GM21737 (cell line): ENCODE data around the gene KSR2.

Source experiments
- ATAC-seq: cut with Tn5 transposase; IDR thresholded peaks from one replicate; pipeline ENCODE4 v1.9.1; 2021; ENCODE audit warnings: mild to moderate bottlenecking, moderate library complexity; ENCODE audit not compliant: unreplicated experiment

KSR2 gene

DNA sequence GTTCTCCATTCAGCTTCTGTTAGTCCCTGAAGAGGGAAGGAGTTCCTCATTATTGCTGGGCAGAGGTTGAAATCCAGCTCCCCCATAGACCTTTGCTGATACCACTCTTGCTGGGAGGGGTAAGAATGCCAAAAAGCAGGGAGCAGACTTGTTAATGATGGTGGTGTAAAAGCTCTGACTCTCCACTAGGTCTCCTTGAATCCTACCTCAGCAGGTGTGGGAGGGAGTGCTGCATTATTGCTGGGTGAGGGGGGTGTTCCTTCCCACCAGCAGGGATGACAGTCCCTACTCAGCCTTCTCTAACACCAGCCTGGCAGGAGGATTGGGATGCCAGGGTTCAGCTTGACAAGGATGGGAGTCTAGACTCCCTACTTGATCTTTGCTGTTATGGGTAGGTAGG is 421.6 kb downstream of the KSR2 start:
- ATAC-seq, result no peak

DNA sequence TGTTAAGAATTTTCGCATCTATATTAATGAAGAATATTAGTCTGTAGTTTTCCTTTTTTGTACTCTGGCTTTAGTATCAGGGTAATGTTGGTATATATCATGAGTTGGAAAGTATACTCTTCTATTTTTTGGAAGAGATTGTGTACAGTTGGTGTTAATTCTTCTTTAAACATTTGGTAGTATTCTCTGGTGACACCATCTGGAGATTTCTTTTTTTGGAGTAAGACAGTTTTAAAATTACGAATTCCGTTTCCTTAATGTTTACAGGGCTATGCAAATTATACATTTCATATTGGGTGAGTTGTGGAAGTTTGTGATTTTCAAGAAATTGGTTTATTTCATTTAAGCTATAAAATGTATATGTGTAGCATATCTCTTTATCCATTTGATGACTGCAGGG is 423.6 kb downstream of the KSR2 start:
- no peak for ATAC-seq

DNA sequence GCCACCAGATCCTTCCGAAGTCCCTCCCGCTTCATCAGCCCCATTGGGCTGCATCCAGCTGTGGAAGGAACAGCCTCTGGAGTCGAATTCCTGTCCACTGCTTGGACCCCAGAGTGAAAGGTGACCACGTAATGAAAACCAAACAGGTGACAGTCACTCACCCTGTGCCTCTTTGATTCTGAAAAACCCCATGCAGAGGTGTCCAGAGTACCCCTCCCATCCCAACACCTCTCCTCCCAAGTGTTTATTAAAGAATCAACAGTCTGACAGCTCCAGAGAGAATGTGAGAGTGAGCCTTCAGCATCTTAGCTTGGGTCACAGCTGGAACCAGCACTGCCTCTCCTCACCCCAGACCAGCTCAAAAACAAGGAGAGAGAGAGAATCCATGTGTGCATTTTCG is 428.8 kb downstream of the KSR2 start:
- no peak for ATAC-seq

DNA sequence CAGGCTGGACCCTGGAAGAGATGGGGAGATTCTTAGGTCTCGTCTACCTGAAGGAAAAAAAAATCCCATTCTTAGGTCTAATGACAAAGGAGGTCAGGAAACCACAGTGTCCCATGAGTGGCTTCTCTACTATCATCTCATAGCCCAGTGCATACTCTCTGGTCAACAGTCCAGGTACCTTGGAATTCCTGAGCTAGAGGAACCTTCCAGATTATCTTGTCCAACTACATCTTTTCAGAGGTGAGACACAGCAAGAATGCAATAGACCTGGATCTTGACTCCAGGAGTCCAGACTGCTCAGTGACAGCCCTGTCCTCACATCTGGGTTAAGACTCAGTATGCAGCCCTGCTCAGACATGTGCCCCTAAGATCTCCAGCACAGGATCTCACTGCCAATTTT is 429.9 kb downstream of the KSR2 start:
- no peak for ATAC-seq

DNA sequence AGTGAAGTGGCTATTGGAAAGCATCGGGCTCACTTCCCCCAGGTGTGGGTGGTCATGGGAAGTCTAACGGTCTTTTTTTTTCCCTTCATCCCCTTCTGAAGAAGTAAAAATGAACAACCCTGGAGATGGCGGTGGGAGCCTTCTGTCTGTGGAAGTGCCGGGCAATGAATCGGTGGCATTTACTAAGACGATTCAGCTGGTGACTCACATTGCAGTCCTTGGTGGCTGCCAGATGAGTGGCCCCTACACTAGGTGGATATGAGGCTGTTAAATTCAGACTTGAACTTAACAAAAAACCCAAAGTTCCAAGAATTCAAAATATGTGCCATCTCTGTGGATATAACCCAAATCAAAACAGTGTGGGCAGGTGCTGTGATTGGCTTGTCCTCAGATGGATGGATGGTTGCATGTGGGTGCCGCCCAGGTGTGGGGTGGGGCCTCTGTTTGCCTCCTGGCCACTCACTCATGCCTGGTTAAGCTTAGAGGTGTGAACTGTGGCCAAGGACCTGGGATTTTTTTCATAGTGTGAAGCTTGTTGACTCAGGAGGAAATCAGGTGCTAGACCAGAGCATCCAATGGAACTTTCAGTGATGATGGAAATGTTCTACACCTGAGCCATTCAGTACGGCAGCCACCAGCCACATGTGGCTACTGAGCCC is 430.6 kb downstream of the KSR2 start:
- ATAC-seq, result no peak

DNA sequence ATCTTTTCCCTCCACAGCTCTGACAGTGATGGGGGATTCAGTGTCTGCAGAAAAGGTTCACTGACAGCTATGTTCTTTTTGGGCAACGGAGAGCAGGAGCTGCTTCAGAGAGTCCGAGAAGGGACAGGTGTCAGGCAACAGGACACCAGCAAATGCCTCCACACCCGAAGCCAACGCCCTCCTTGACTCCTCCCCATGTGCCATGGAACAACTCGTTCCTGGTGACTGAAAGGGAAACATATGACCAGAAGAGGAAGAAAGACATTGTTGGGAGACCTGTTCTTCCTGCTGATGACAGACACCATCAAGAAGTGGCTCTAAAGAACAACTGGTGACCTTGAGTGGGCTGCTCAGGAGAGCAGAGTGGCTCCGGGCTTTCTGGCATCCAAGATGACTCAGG is 435.1 kb downstream of the KSR2 start:
- no peak for ATAC-seq

DNA sequence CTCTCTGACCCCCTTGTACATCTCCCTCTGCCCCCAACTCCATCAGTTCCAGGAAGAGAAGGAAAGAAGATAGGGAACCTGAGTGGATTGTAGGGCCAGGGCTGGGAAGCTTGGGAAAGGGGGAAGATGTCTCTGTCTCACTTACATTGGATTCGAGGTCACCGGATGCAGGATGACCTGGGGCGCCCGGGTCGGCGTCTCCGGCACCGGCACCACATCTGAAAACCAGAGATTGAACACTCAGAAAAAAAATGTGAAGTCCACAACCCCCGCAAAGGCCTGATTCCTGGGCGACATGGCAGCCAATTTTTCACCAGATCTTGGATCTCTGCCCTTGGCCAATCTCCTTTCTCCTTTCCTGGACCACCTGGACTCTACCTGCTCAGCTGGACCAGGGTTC is 438.0 kb downstream of the KSR2 start:
- no peak for ATAC-seq

DNA sequence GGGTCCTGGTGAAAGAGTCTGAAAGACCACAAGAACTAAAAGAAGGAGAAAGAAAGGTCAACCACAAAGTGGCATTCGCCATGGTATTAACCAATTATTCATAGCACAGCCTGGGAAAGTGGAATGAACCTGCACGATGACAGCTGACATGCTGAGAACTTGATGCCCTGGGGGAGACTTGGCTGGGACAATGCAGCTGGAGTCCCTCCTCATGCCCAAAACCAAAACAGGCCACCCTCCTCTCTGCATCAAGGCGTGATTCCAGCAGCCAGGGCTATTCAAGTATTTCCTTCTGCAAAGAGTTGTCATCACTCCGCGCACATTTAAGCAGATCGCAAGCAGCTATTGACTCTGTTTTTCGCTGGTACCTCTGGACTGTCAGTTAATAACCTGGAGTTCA is 440.3 kb downstream of the KSR2 start:
- ATAC-seq, result no peak

DNA sequence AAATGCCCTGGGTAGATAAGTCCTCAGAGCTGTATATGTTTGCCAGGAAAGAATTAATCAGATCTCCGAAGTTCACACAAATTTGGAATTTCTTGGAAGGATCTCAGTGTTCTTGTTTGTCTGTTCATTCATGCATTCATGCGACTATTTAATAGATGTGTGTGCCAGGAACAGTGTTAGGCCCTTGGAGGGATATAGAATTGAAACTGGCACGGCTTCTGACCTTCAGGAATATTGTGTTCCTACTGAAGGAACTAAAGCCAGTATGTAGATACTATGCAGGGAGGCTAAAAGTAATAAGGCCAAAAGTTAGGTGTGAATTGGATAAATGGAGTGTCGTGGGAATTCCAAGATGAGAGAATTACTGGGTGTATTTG is 441.3 kb downstream of the KSR2 start:
- ATAC-seq, result no peak

DNA sequence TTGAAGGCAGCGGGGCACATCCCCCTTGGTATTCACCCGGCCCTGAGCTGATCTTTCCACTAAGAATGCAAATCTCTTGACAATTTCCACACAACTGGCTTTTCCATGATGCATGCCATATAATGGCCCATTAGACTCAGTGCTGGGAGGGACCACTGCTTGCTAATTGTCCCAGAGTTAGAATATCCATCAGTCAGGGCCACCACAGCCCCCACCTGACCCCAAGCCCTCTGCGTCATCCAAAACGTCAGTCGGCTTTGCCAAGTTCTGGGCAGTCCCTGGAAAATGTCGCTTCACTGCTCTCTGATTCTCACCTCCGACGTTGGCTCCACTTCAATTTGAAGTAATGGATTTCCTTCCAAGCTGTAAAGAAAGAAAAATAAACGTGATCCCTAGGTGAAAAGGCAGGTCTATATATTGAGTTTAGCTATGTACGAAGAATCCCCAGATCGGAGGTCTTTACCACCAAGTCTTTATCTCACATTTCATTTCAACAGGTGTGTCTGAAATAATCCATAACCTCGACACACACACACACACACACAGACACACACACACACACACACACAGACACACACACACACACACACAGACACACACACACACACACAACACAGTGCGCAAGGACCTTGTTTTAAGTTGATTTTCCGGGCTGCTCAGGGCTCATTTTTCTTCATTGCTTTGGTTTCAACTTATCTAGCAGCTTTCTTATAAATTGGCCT is 441.9 kb downstream of the KSR2 start:
- no peak for ATAC-seq

DNA sequence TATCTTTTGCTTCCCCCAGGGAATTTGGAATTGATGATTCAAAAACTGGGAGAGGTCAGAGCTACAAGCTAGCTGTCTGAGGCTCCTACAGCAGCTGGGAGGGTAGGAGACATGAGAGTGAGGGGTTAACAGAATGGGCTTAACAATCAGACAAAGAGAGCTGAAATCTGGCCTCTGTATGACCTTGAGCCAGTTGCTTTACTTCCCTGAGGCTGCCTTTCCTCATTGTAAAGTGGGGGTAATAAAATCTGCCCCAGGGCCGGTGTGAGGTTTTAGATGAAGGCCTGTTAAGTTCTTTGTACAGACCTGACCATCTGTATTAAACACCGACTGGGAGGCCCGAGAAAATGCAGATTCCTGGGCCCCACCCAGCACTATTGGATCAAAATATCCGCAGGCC is 443.0 kb downstream of the KSR2 start:
- ATAC-seq, result no peak

DNA sequence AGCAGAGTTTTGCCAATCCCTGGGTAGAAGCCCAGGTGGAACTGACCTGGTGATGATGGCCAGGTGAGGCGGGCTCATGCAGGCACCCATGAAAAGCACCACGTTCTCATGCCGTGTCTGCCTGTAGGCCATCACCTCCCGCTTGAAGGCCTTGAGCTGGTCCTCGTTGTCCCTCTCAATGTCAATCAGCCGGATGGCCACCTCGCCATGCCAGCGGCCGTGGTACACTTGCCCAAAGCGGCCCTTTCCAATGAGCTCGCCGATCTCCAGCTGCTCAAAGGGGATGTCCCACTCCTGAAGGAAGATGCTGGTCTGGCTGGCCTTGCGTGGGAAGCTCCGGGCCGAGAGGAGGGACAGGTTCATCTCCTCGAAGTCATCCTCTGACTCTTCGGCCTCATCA is 444.0 kb downstream of the KSR2 start:
- no peak for ATAC-seq

DNA sequence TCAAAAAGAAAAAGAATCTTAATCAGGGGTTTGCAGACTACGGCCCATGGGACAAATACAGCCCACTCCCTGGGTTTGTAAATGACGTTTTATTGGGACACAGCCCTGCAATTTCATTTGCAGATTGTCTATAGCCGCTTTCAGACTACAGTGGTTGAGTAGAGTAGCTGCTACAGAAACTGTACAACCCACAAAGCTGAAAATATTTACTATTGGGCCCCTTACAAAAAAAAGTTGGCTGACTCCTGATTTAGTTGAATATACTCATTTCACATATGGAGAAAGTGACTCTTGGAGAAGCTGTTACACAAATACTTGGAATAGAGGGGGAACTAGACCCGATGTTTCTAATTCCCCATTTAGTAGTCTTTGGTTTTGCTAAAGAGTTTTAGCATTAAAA is 444.8 kb downstream of the KSR2 start:
- no peak for ATAC-seq

DNA sequence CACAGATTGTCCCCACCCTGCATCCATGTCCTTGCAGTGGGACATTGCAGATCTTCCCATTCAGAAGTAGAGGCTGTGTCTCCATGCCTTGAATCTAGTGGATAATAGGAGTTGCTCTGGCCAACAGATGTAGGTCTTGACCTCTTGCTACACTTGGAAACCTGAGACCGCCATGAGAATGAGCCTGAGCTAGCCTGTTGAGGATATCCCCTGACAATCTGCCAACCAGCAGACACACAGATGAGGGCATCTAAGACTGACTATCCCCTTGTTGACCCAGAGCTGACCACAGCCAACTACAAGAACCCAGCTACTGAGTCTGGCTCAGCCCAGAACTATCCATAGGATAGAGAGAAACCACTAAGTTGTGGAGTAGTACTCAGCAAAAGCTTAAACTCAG is 446.2 kb downstream of the KSR2 start:
- ATAC-seq, result no peak

DNA sequence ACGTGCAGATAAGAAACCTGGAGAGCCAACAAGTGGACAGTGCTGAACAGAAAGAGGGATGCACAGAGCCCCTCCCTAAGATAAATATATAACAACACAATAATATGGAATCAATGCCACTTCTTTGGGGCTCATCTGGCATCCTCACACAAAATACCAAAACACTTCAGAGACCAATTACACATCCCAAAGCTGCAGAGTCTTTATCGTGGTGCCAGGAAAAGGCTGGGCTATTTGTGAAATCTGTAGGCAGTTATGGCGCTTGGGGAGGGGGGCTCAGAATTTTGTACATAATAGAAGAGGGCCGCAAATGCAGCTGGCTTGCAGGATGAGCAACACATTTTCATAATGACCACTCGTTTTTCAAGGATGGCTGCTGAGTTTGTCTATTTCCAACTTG is 446.9 kb downstream of the KSR2 start:
- ATAC-seq, result no peak

DNA sequence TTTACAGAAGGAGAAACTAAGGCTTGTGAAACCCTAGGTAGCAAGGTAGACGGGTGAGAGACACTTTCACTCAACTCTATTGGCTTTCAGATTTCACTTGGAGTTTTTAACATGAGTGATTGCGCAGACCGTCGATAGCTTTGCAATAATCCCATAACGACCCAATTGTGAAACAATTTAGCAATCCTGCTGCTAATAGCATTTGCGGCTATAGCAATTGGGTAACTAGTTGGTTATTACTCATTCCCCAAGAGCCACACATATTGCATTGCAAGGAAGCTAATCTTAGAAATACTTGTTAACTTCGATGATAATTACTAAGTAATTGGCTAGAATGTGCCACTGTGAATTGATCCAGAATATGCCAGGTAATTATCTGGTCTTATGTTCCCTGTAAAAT is 447.4 kb downstream of the KSR2 start:
- ATAC-seq, result no peak

DNA sequence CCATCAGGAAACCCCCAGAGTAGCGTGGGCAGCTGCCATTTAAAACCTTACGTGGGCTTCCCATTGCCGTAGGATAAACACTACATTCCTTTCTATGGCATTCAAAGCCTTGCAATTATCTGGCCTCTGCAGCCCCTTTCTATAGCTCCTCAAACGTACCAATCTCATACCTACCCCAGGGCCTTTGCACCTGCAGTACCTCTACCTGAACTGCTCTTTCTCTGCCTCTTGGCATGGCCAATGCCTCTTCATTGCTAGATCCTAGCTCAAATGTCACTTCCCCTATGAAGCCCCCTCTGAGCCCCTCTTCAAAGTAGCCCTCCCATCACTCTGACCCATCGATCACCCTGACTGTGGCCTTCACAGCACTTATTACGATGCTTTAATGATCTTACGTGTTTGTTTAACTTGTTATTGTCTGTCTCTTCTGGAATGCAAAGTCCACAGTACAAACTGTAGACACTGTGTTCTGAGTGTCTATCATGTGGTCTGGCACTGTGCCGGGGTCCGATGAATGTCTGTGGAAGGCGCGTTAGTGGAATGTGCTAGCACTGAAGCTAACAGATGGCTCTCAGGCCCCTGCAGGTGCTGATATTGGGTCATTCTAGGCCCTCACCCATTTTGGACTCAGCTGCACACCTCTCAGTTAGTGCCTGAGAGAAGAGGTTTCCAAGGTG is 450.1 kb downstream of the KSR2 start:
- ATAC-seq, result no peak

DNA sequence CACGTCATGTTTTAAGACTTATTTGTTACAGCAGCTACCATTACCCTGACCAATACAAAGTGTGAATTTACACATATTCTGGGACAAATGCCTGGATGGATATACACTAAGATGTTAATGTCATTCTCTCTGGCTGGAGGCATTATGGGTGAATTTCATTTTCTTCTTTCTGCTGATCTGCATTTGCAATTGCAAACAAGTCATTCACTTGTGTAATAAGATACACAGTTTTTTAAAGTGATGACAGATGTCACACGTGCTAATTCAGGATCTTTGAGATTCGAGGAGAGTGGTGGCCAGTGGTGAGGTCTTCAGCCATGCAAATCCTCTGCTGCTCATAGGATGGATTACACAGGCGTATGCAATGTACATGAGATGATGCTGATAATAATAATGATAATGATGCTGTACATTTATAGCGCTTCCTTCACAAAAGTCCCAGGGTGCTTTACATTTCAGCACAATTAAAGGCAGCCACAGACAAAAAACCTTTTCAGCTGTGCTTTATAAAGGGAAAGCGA is 451.5 kb downstream of the KSR2 start:
- ATAC-seq, result no peak

DNA sequence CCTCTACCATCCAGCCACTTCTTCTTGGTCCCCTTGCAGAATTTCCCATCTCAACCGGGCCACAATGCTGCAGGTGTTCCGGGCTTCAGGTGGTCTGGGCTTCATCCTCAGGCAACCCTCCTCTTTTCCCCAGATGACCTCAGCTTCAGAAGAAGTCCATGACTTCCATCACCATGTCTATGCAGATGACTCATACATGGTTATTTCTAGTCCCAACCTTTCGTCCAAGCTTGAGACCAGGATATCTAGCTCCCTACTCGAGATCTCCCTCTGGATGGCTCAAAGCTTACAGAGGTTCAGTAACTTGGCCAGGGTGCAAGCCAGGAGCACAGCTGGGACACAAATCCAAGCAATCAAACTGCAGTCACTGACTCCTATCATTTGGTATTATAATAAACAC is 452.8 kb downstream of the KSR2 start:
- no peak for ATAC-seq

DNA sequence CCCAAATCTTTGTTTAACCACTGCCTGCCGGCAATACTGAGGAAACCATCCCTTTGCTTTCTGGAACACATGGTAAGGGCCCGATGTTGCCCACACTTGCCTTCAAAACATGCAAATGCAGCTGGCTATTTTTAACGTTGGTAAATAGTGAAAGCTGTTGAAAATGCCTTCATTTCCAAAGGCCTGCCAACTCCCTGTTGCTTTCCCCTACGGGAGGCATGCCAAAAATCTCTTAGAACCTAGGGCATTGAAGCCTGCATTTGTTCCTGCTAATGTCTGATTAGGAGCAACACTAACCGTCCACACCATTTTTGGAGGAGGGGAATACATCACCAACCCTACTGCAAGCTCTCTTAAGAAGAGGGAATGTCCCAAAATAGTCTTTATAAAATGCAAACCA is 454.8 kb downstream of the KSR2 start:
- no peak for ATAC-seq

DNA sequence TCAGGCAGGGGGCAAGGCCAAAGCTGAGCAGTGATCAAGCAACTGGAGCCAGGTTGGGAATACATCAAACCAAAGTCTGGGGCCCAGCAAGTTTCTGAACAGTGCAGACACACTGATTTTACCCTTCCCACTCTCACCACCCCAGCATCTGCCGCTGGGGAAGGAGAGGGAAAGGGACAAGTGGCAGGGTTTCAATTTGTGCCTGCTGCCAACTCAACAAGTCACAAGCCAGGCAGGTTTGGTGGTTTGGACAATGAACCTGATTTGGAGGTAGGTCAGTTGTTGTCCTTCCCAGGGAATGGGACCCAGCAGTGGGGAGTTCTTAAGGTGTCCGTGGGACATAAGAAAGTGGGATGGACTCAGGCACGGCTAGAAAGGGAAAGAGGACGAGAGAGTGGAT is 455.4 kb downstream of the KSR2 start:
- no peak for ATAC-seq

DNA sequence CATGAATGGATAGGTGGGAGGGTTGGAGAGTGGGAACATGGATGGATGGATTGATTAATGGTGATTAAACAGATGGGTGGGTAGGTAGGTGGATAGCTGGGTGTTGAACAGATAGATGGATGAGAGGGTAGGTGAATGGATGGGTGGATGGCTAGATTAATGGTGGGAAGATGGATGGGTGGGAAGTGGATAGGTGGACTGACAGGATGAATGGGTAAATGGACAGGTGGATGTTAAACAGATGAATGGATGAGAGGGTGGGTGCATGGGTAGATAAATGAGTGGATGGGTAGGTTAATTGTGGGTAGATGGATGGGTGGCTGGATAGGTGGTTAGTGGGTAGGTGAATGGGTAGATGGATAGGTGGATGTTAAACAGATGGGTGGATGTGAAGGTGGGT is 460.3 kb downstream of the KSR2 start:
- no peak for ATAC-seq
